ENCODE measurements around the gene USP33. TPM values are rescaled to one million over a fixed set of nuclear protein-coding genes. Genes with fewer than 3 reads are reported as not detected.
"Not testable (repeated sequence)": the region's sequence is repeated elsewhere in the genome, so short reads cannot be mapped to it uniquely, and the experiment has no call there.

The USP33 gene
- total RNA-seq, 2 donors from 2014 or later = 54.7 to 55.0 TPM

DNA sequence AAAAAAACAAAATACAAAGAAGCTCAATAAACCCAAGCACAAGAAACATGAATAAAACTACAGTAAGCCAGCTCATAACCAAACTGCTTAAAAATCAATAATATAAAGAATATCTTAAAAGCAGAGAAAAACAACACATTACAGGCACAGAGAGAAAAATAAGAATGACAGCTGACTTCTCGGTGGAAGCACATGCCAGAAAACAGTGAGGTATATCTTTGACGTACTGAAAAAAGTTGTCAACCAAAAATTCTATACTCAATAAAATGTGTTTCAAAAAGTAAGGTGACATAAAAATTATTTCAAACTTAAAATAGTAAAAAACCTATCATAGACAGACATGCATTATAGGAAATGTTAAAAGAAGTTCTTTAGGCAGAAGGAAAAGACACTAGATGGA lies 110.5 kb downstream of the USP33 start:
- Mint-ChIP-seq H3K4me3 (no peak overlapping the region), H3K27me3 (no peaks in the 10 kb centered on the region), H3K27ac (no peak overlapping the region), H3K36me3 (peaks cover 17% of the 10 kb centered on the region), H3K4me1 (ENCODE audit: low read depth in 2 of 2) (peaks cover 28 to 29% of the 10 kb centered on the region in 2 donors), H3K9me3 (peaks cover 5% of the 10 kb centered on the region)
- ATAC-seq (no peak), DNase-seq (ENCODE audit: low spot score) (no peak)

DNA sequence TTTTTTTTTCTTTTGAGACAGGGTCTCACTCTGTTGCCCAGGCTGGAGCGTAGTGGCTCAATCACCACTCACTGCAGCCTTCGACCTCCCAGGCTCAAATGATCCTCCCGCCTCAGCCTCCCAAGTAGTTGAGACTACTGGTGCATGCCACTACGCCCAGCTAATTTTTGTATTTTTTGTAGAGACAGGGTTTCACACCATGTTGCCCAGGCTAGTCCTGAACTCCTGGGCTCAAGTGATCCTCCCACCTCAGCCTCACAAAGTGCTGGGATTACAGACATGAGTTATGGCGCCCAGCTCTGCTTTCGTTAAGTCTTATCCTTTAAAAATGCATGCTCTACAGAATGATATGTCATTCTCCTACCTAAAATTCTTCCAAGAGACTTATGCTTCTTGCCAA lies 113.4 kb downstream of the USP33 start:
- not testable (repeated sequence) for H3K27me3 Mint-ChIP-seq; H3K27ac Mint-ChIP-seq; DNase-seq (ENCODE audit: low spot score); ATAC-seq; H3K9me3 Mint-ChIP-seq; H3K4me3 Mint-ChIP-seq
- peaks cover 17% of the 10 kb centered on the region for H3K36me3 Mint-ChIP-seq
- peaks cover 9 to 20% of the 10 kb centered on the region in 2 donors for H3K4me1 Mint-ChIP-seq (ENCODE audit: low read depth in 2 of 2)

Other genes starting within 250 kb of the USP33 start
- 10 to 100 TPM; 40.9 to 61.1 TPM for gene ZZZ3, start 77.2 kb downstream of the USP33 start, total RNA-seq
- gene MIGA1, start 19.8 kb upstream of the USP33 start, total RNA-seq = 10 to 100 TPM; 13.3 to 14.0 TPM
- gene NEXN, start 128.8 kb upstream of the USP33 start, total RNA-seq = not detected
- 100 to 1,000 TPM; 181 to 204 TPM for gene FUBP1, start 219.2 kb upstream of the USP33 start, total RNA-seq
- 10 to 100 TPM in 1 of 2 donors, 1 to 10 TPM in 1; 8.9 to 13.2 TPM for gene DNAJB4, start 245.1 kb upstream of the USP33 start, total RNA-seq